Kidney epithelial cell (primary cell): Measurements from ENCODE around the gene DLG2. TPM values are rescaled to one million over a fixed set of nuclear protein-coding genes. Genes with fewer than 3 reads are reported as not detected.

Experiments used
- DNase-seq: peaks from one replicate; pipeline ENCODE4 v3.0.0-alpha.2; 2010; ENCODE audit warnings: low read depth
- H3K27me3 ChIP-seq: 2 replicates; pipeline ENCODE4 v1.6.0; 2011; ENCODE audit warnings: low read length; ENCODE audit not compliant: control insufficient read depth, insufficient read depth
- H3K36me3 ChIP-seq: 2 replicates; pipeline ENCODE4 v1.5.1; 2011; ENCODE audit warnings: low read length; ENCODE audit not compliant: control insufficient read depth, insufficient read depth
- H3K4me3 ChIP-seq: 2 replicates; pipeline ENCODE4 v1.5.1; 2011; ENCODE audit warnings: low read depth, mild to moderate bottlenecking, control low read depth, low read length
- CTCF ChIP-seq: IDR thresholded peaks from 2 replicates; pipeline ENCODE4 v1.5.1; 2011; ENCODE audit warnings: mild to moderate bottlenecking, moderate library complexity, low read length, control low read depth, inconsistent platforms; ENCODE audit not compliant: insufficient read depth, poor library complexity, severe bottlenecking
- total RNA-seq: library from RNA; depleted of rRNA; stranded (reverse); fragments of >200 nt; gene quantifications from 2 replicates; pipeline ENCODE4 v1.2.3, GENCODE V29; 2015

DLG2 gene
- total RNA-seq, 1 donor from 2014 or later, result 0.75 TPM

- Histone ChIP-seq H3K4me3 (no peak overlapping the region), H3K27me3 (no peaks in the 10 kb centered on the region), H3K36me3 (no peaks in the 10 kb centered on the region)
- no peak for DNase-seq
- no peak for TF ChIP-seq CTCF
Measured at GRCh38 chr11:85394283-85394682, 232.9 kb downstream of the DLG2 start.

- H3K36me3 ChIP-seq, result no peaks in the 10 kb centered on the region
- no peak for TF ChIP-seq CTCF
- DNase-seq, result no peak
- H3K4me3 ChIP-seq, result no peak overlapping the region
- no peaks in the 10 kb centered on the region for H3K27me3 ChIP-seq
Measured at GRCh38 chr11:85391141-85391540, 236.0 kb downstream of the DLG2 start.

GRCh38 chr11:85385547-85385946, 241.6 kb downstream of the DLG2 start:
- no peak for DNase-seq
- Histone ChIP-seq H3K4me3 (no peak overlapping the region), H3K27me3 (no peaks in the 10 kb centered on the region), H3K36me3 (no peaks in the 10 kb centered on the region)
- no peak for TF ChIP-seq CTCF

- DNase-seq, result no peak
- no peak for TF ChIP-seq CTCF
- Histone ChIP-seq H3K36me3 (no peaks in the 10 kb centered on the region), H3K27me3 (no peaks in the 10 kb centered on the region), H3K4me3 (no peak overlapping the region)
Measured at GRCh38 chr11:85385111-85385510, 242.0 kb downstream of the DLG2 start.

- no peak for DNase-seq
- no peaks in the 10 kb centered on the region for H3K27me3 ChIP-seq
- H3K4me3 ChIP-seq, result no peak overlapping the region
- no peak for TF ChIP-seq CTCF
- no peaks in the 10 kb centered on the region for H3K36me3 ChIP-seq
Measured at GRCh38 chr11:85379066-85379465, 248.1 kb downstream of the DLG2 start.

GRCh38 chr11:85377901-85378300, 249.2 kb downstream of the DLG2 start:
- no peaks in the 10 kb centered on the region for H3K36me3 ChIP-seq
- no peak for DNase-seq
- TF ChIP-seq CTCF, result no peak
- no peak overlapping the region for H3K4me3 ChIP-seq
- no peaks in the 10 kb centered on the region for H3K27me3 ChIP-seq
